Immature natural killer cell (primary cell): ENCODE results near the gene KLF13. TPM values are rescaled to one million over a fixed set of nuclear protein-coding genes. Genes with fewer than 3 reads are reported as not detected.

Source experiments
- DNase-seq, 3 donors: peaks; one replicate each; pipeline ENCODE4 v3.0.0; 2022; ENCODE audit warnings: mixed read lengths in 1 of 3
- H3K27ac Mint-ChIP-seq, 6 donors: one replicate each; pipeline ENCODE4 v1.8.0; 2020; ENCODE audit warnings: mixed read lengths in 6 of 6, mild to moderate bottlenecking in 5 of 6, inconsistent platforms in 4 of 6, moderate library complexity in 3 of 6
- H3K27me3 Mint-ChIP-seq, 3 donors: one replicate each; pipeline ENCODE4 v1.8.0; 2020 to 2021; ENCODE audit warnings: low read depth in 3 of 3, mild to moderate bottlenecking in 3 of 3, mixed read lengths in 3 of 3, moderate library complexity in 3 of 3, inconsistent platforms in 1 of 3
- H3K36me3 Mint-ChIP-seq, 3 donors: one replicate each; pipeline ENCODE4 v1.8.0; 2020; ENCODE audit warnings: mixed read lengths in 3 of 3, inconsistent platforms in 2 of 3, mild to moderate bottlenecking in 2 of 3
- H3K4me1 Mint-ChIP-seq, 2 donors: one replicate each; pipeline ENCODE4 v1.8.0; 2020; ENCODE audit warnings: inconsistent platforms in 2 of 2, mild to moderate bottlenecking in 2 of 2, mixed read lengths in 2 of 2, moderate library complexity in 1 of 2
- H3K4me3 Mint-ChIP-seq, 5 donors: one replicate each; pipeline ENCODE4 v1.8.0; 2020; ENCODE audit warnings: mild to moderate bottlenecking in 5 of 5, mixed read lengths in 5 of 5, inconsistent platforms in 3 of 5, moderate library complexity in 3 of 5
- H3K9me3 Mint-ChIP-seq, 6 donors: one replicate each; pipeline ENCODE4 v1.8.0; 2020; ENCODE audit warnings: mild to moderate bottlenecking in 6 of 6, mixed read lengths in 6 of 6, inconsistent platforms in 4 of 6, moderate library complexity in 3 of 6
- polyA plus RNA-seq, 3 donors: library from polyadenylated mRNA; unstranded; fragments of 300-500 nt; fragmentation: Illumina TruSeq; gene quantifications; one replicate each; pipeline ENCODE4 v1.2.3, GENCODE V29; 2021

Gene KLF13
- polyA plus RNA-seq, 3 donors from 2014 or later, result 24.7 to 89.9 (median 47.2) TPM

DNA sequence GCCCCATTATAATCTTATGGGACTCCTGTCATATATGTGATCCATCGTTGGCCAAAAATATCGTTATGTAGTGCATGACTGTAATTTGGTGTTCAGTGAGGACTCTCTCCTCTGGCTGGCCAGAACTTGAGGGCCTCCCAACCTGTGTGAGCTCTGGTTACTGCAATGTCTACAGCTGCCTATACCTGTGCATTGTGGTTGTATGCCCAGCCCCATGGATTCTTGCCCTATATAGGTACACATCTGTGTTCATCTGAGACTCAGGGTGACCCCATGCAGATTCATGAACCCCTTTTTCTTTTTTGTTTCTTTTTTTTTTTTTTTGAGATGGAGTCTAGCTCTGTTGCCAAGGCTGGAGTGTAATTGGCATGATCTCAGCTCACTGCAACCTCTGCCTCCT is 32.6 kb upstream of the KLF13 start:
- Mint-ChIP-seq H3K27ac (no peak overlapping the region), H3K4me3 (no peak overlapping the region), H3K27me3 (peaks cover 0 to 4% (median 0%) of the 10 kb centered on the region in 3 donors), H3K4me1 (no peaks in the 10 kb centered on the region), H3K36me3 (peaks cover 0 to 3% (median 0%) of the 10 kb centered on the region in 3 donors), H3K9me3 (no peaks in the 10 kb centered on the region)
- no peak for DNase-seq

DNA sequence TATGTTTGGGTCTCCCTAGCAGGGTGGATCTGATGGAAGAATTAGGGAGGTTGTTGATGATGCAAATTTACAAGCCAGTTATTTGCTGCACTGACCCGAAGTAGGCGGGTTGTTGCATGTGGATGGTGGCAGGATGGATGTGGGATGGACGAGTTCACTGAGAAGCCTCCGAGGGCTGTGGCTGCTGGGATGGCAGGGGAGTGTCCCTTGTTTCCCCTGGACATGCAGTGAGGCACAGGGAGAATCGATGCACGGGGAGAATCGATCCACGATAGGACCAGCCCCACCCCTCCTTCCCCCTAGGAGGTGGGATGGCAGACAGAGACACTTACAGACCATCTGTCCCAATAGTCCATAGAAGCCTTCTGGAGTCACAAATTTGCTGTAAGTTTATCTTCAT is 31.0 kb upstream of the KLF13 start:
- Mint-ChIP-seq H3K27me3 (peaks cover 0 to 4% (median 0%) of the 10 kb centered on the region in 3 donors), H3K4me1 (no peaks in the 10 kb centered on the region), H3K27ac (no peak overlapping the region), H3K9me3 (no peaks in the 10 kb centered on the region), H3K36me3 (peaks cover 0 to 3% (median 0%) of the 10 kb centered on the region in 3 donors), H3K4me3 (no peak overlapping the region)
- DNase-seq, result no peak

DNA sequence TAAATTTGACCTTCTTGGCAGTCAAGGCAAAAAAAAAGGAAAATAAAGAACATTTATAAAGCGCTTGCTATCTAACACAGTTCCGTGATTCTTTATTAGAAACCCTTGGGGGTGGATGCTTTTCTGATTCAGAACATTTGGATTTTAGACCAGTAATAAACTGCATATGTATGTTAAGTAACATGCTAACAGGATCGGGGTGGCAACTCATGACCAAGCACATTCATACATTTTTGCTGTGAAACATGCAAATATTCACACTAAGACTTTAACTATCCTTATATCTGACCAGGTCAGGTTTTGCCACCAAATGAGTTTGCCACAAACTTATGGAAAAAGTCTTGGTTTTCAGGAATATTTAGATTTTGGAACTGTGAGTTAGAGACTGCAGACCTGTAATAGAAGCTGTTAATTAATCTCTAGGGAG is 30.4 kb upstream of the KLF13 start:
- H3K4me1 Mint-ChIP-seq, result no peaks in the 10 kb centered on the region
- no peaks in the 10 kb centered on the region for H3K9me3 Mint-ChIP-seq
- no peak overlapping the region for H3K27ac Mint-ChIP-seq
- peaks cover 0 to under 1% (median 0%) of the 10 kb centered on the region in 3 donors for H3K27me3 Mint-ChIP-seq
- no peak overlapping the region for H3K4me3 Mint-ChIP-seq
- no peak for DNase-seq
- H3K36me3 Mint-ChIP-seq, result no peaks in the 10 kb centered on the region

DNA sequence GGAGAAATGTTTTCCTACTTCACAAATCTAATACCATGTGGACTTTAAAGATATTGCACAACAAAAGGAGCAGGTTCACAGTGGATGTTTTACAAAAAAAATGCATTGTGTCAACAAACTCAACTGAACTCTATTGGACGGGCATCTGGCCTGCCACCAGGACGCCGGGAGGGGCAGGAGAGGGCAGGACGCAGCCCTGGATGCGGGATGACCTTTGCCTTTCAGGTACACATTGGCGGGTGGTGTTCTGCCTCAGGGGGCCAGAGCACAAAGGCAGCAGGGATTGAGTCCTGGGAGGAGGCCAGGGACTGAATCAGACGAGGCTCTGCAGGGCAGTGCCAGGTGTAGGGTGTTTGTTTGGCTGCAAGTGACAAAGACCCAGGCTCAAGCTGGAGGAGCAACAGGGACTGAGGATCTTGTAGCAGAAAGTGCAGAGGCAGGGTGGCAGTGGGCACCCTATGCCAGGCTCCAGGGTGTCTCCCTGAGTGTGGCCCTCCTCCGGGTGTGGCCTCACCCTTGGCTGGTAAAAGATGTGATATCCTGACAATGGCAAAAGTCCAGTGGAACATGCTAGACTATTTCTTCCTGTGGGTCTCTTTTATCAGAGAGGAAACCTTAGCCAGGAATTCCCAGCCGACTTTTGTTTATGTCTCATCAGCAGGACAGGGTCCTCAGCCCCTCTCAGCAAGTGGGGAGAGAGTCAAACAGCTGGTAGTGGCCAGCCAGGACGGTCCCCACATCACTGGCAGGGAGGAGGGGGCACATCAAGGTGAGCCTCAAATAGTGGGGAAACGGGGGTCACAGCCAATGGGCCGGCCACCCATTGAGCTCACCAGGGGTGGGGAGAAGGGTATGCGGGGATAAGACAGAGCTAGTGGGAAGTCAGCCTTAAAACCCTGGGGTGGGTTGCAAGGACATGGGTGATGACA is 29.7 kb upstream of the KLF13 start:
- no peaks in the 10 kb centered on the region for H3K36me3 Mint-ChIP-seq

DNA sequence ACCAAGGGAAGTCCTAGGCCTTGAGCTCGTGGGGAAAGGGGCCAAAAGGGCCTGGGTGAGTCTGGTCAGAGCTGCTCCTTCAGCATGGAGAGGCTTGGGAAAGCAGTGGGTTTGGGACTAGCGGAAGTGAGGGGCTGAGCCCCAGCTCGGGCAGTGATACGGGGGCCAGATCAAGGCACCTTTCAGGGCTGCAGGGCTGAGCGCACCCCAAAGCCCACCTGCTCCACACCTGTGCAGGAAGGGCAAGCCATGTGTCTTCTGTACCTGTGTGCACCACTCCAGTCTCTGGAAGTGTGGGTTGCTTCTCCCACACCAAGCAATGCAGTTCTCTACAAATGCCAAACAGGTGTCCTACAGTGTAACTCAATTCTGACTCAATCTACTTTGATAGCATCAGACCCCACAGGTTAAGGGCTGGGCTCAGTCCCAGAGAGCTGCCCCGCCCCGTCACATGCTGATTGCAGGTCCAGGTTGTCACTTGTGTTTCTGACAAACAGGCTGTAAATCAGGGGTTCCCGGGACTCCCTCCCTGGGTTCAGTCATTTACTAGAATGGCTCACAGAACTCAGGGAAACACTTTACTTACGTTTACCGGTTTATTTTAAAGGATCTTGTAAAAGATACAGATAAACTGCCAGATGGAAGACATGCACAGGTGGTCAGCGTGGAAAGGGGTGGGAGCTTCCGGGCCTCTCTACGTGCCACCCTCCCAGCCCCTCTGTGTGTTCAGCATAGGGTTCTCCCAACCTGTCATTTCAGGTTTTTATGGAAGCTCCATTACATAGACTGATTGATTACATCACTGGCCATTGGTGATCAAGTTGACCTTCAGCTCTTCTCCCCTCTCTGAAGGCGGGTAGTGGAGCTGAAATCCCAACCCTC is 28.8 kb upstream of the KLF13 start:
- Mint-ChIP-seq H3K4me3 (no peak overlapping the region), H3K4me1 (peaks cover 0 to 1% of the 10 kb centered on the region in 2 donors), H3K36me3 (no peaks in the 10 kb centered on the region), H3K9me3 (no peaks in the 10 kb centered on the region), H3K27me3 (no peaks in the 10 kb centered on the region), H3K27ac (no peak overlapping the region)
- DNase-seq, result no peak

More for the DNA sequence above, 29.7 kb upstream of the KLF13 start:
- Mint-ChIP-seq H3K27ac (peak overlapping the region in 1 of 6 donors; percentile 68), H3K4me1 (no peaks in the 10 kb centered on the region), H3K9me3 (no peaks in the 10 kb centered on the region), H3K4me3 (no peak overlapping the region), H3K27me3 (no peaks in the 10 kb centered on the region)
- no peak for DNase-seq

DNA sequence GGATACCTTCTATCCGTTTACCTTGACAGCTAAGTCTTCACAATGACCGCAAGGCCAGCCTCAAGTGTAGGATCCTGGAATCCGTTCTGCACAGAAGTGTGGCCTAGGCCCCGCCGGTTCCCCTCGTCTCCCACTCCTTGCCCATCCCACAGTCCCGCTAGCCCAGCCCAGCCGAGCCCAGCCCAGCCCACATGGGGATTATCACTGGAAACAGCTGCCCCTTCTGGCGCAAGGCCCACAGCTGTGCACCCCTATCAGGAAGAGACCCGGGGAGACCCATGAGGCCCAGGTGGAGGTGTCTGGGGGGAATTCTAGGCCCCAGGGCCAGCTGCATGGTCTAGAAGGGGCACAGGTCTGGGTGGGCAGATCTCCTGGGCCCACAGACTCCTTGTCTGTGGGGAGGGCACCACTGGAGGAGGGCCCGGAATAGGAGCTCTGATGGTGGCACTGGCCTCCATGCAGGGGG is 27.9 kb upstream of the KLF13 start:
- DNase-seq, result no peak
- Mint-ChIP-seq H3K9me3 (no peaks in the 10 kb centered on the region), H3K27ac (no peak overlapping the region), H3K36me3 (no peaks in the 10 kb centered on the region), H3K4me1 (peaks cover 0 to 1% of the 10 kb centered on the region in 2 donors), H3K4me3 (no peak overlapping the region), H3K27me3 (no peaks in the 10 kb centered on the region)

DNA sequence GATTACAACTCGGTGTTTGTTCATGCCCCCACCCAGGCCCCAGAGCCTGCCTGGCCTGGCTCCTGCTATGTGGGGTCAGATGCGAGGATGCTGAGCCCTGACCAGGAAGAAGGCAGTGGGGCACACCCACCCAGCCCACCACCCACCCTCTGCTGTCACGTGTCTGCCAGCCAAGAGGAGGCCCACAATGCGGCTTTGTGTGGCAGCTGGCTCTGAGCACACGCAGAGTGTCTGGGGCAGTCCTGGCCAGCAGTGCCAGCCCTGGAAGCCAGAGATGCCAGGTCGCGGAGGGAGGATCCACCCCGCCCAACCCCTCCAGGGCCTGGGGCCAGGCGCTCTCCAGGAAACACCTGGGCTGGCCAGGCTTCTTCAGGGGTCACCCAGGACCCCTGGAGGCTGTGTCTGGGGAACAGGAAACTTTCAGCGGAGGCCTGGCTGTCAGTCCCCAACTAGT is 26.4 kb upstream of the KLF13 start:
- H3K27me3 Mint-ChIP-seq, result peaks cover 0 to 3% (median 2%) of the 10 kb centered on the region in 3 donors
- H3K9me3 Mint-ChIP-seq, result no peaks in the 10 kb centered on the region
- H3K36me3 Mint-ChIP-seq, result no peaks in the 10 kb centered on the region
- H3K4me3 Mint-ChIP-seq, result no peak overlapping the region
- DNase-seq, result no peak
- H3K27ac Mint-ChIP-seq, result no peak overlapping the region
- H3K4me1 Mint-ChIP-seq, result peaks cover 0 to 1% of the 10 kb centered on the region in 2 donors

DNA sequence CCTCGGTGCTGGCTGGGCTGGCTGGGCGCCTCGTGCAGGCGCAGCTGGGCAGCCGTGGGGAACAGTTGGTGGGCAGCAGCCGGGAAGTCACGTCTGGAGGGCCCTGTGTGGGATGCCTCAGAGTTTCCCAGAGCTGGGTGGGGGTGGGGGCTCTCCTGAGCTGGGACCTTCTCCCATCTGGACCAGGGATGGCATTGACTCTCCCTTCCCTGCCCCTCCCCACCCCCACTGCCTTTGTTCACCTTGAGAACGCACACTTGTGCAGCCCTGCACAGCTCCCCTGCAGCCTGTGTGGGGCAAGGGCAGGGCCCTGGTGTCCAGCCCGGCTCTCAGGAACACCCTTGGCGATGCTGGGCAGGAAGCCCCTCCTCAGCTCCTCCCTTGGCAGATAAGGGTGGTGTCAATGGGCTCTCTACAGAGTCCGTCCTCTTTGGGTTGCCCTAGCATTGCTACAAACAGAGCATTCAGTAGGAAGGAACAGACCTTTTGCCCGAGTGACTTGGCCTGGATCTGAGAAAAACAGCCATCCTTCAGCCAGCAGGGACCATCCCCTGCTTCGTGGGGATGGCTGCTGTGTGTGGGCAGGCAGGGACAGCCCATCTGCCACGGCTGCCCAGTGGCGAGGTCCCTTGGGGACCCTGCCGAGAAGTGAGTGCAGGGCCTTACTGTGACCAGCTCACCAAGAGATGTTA is 25.5 kb upstream of the KLF13 start:
- Mint-ChIP-seq H3K4me3 (no peak overlapping the region), H3K27me3 (peaks cover 0 to 4% (median 3%) of the 10 kb centered on the region in 3 donors), H3K36me3 (no peaks in the 10 kb centered on the region), H3K9me3 (no peaks in the 10 kb centered on the region), H3K27ac (no peak overlapping the region), H3K4me1 (peaks cover 0 to 1% of the 10 kb centered on the region in 2 donors)
- no peak for DNase-seq

DNA sequence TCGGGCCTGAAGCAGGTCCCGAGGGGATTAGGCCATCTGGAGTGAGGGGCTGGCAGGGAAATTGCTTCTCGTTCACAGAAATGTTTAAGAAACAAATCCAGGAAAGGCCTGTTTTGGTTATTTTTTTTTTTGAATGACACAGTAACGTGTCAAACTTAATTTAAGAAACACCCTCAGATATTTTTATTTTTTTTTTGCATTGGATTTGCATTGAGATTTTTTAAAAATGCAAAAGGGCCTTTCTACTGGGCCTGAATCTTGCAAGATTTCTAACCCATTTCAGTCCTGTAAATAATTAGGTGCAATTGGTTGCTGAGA is 25.0 kb upstream of the KLF13 start:
- H3K4me1 Mint-ChIP-seq, result peaks cover 0 to 1% of the 10 kb centered on the region in 2 donors
- no peak overlapping the region for H3K27ac Mint-ChIP-seq
- no peaks in the 10 kb centered on the region for H3K9me3 Mint-ChIP-seq
- H3K4me3 Mint-ChIP-seq, result no peak overlapping the region
- H3K36me3 Mint-ChIP-seq, result no peaks in the 10 kb centered on the region
- no peak for DNase-seq
- peaks cover 0 to 4% (median 3%) of the 10 kb centered on the region in 3 donors for H3K27me3 Mint-ChIP-seq

DNA sequence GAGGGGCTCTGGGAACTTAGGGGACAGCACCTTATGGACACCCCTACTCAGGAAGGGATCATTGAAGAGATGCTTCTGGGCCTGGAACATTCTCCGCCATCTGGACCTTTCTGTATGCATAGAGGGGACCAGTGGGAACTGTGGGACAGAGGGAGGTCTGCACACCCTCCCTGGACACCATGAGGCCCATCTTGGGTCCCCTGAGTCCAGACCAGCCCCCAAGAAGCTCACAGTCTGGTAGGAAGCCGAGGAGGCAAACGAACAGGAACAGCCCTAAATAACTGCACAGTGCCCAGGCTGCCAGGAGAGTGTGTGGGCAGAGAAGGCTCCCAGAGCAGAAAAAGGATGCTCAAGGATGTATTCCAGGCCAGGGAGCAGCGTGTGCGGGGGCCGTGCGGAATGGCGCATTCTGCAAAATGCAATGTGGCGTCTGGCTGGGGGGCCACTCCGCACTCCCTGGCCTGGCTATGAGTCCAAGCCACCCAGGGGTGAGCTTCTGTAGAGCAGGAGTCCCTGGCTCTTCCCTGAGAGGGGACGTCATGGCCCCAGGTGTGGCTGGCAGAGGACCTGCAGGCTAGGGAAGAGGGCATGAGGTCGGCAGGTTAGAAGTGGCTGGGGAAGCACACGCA is 24.5 kb upstream of the KLF13 start:
- H3K27ac Mint-ChIP-seq, result no peak overlapping the region
- no peak for DNase-seq
- H3K4me1 Mint-ChIP-seq, result peaks cover 0 to 1% of the 10 kb centered on the region in 2 donors
- H3K36me3 Mint-ChIP-seq, result no peaks in the 10 kb centered on the region
- no peaks in the 10 kb centered on the region for H3K9me3 Mint-ChIP-seq
- peaks cover 0 to 4% (median 3%) of the 10 kb centered on the region in 3 donors for H3K27me3 Mint-ChIP-seq
- no peak overlapping the region for H3K4me3 Mint-ChIP-seq

DNA sequence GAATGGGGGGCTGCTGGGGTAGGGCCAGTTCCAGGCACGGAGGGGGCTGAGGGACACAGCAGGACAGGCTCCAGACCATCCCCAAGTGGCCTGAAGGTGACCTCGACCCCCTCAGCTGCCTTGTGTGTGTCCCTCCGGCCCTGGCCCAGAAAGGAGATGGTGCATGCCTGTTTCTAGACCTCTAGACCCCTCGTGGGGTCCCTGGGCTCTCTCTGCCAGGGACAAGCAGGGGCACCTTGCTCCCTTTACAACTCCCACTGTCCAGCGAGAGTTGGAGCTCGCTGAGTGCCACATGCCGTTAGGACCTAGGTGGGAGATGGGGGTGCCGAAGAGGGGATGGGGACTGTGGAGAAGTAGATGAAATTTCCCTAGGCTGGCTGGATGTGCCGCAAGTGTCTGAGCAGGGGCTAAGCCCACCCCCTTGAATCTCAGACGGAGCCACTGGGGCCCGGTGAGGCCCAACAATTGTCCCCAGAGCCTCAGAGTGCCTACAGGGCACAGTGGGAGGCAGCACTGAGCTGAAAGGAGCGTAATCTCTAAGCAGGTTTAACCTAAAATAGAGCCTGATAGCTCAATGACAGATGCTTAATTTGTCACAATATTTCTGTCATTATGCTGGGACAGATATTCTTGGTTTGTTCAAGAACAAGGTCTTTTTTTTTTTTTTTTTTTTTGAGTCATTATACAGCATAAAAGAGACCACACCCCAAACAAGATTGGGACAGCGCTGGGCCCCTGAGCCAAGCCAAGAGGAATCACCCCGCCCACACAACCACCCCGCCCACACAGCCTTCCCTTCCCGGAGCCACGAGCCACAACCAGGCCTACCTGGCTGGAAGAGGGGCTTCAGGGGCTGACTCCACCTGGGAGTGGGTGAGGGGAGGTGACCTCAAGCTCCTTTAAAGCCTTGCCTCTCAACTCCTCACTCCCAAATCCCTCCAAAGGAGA is 23.6 kb upstream of the KLF13 start:
- Mint-ChIP-seq H3K27me3 (peaks cover 1 to 5% (median 4%) of the 10 kb centered on the region in 3 donors), H3K9me3 (no peaks in the 10 kb centered on the region), H3K36me3 (no peaks in the 10 kb centered on the region), H3K4me1 (peaks cover 0 to 1% of the 10 kb centered on the region in 2 donors), H3K27ac (no peak overlapping the region), H3K4me3 (no peak overlapping the region)
- DNase-seq, result peak in 1 of 3 donors; percentile 7
